Pulmonary artery endothelial cell (primary cell): Measurements from ENCODE around the gene FRMD7. TPM values are rescaled to one million over a fixed set of nuclear protein-coding genes. Genes with fewer than 3 reads are reported as not detected.
"Not testable (repeated sequence)": the region's sequence is repeated elsewhere in the genome, so short reads cannot be mapped to it uniquely, and the experiment has no call there.

Source experiments
- DNase-seq: peaks from one replicate; pipeline ENCODE4 v3.0.0-alpha.2; 2011; ENCODE audit warnings: low read depth, low spot score
- total RNA-seq: library from RNA; depleted of rRNA; stranded (reverse); fragments of >200 nt; gene quantifications from 2 replicates; pipeline ENCODE4 v1.2.3, GENCODE V29; 2014

The FRMD7 gene, protein sequence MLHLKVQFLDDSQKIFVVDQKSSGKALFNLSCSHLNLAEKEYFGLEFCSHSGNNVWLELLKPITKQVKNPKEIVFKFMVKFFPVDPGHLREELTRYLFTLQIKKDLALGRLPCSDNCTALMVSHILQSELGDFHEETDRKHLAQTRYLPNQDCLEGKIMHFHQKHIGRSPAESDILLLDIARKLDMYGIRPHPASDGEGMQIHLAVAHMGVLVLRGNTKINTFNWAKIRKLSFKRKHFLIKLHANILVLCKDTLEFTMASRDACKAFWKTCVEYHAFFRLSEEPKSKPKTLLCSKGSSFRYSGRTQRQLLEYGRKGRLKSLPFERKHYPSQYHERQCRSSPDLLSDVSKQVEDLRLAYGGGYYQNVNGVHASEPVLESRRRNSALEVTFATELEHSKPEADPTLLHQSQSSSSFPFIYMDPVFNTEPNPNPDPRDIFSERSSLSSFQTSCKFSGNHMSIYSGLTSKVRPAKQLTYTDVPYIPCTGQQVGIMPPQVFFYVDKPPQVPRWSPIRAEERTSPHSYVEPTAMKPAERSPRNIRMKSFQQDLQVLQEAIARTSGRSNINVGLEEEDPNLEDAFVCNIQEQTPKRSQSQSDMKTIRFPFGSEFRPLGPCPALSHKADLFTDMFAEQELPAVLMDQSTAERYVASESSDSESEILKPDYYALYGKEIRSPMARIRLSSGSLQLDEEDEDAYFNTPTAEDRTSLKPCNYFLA
- total RNA-seq: not detected in 2 replicates

DNA sequence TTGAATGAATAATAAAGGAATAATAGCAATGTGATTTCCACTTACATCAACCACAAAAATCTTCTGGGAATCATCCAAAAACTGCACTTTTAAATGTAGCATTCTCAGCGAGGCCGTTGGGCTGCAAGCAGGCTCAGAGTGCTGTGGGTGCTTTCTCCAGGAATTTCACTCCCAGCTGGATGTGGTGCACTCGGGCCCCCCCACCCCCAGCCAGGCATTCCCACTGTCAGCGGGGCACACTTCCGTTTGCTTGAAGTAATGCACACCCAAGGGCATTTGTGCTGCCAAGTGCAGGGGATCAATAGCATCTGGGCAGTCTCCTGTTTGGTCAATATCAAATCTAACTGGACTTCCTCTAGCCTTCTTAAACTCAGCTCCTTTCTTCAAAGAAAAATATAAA, at the start of gene FRMD7:
TSS of gene FRMD7 (minus strand) at position 278 of the 400 bp plus-strand sequence. CDS start at position 102, 176 bp downstream.
- DNase-seq: no peak

GRCh38 chrX:132173647-132174046, 45.8 kb upstream of the FRMD7 start:
- DNase-seq: no peak

DNA sequence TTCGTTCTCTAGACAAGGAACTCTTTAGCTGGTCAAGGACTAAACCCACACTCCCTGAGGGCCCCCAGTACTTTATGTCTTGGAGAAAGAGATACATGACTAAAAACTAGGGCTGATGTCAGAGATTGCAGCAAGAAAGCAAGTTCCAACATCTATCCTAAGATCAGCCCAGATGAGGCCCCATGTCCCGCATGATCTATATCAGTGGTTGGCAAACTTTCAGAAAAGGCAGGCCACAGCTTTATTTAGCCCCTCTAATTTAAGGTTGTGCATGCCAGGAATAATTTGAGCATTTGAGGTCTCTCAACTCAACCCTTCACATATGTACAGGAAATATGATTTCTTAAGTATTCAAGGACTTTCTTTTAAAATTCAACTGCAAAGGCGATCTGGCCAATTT, 44.1 kb upstream of the FRMD7 start:
- DNase-seq: no peak

DNA sequence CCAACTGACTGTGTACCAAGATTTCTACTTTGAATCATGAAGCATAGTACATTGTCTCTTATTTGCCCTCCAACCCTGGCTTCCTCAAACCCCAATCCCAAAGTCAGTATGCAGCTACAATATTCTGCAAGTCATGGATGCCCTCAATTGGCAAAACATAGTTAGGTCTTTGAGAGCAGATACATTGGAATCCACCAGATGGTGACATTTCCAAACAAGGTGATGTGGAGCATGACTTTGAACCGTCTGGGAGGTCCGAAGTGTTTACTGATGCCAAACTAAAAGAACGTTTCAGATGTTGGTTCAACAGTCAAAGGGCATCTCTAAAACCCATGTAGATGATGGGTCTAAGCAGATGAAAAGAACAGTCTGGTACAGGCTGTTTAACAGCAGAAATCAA, 43.7 kb upstream of the FRMD7 start:
- DNase-seq: no peak

GRCh38 chrX:132169554-132169953, 41.7 kb upstream of the FRMD7 start:
- no peak for DNase-seq

GRCh38 chrX:132165651-132166050, 37.8 kb upstream of the FRMD7 start:
- DNase-seq: no peak

DNA sequence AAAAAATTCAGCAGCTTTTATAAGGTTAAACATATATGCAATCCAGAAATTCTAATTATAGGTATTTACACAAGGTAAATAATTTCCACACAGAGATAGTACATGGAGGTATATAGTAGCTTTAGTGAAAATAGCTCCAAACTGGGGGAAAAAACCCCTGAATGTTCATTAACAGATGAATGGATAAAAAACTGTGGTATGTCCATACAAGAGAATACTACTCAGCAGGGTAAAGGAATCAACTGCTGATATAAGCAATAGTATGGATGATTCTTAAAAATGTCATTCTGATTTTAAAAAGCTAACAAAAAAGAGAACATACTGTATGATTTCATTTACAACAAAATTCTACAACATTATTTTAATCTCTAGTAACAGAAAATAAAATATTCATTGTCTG, 37.2 kb upstream of the FRMD7 start:
- DNase-seq: no peak

DNA sequence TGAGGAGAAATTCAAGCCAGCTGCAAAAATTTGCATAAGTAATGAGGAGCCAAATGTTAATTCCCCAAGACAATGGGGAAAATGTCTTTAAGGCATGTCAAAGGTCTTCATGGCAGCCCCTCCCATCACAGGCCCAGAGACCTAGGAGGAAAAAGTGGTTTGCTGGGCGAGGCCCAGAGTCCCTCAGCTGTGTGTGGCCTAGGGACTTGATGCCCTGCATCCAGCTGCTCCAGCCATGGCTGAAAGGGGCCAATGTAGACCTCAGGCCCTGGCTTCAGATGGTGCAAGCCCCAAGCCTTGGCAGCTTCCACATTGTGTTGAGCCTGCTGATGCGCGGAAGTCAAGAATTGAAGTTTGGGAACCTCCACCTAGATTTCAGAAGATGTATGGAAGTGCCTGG, 35.3 kb upstream of the FRMD7 start:
- not testable (repeated sequence) for DNase-seq

GRCh38 chrX:132153166-132153565, 25.3 kb upstream of the FRMD7 start:
- DNase-seq: no peak

DNA sequence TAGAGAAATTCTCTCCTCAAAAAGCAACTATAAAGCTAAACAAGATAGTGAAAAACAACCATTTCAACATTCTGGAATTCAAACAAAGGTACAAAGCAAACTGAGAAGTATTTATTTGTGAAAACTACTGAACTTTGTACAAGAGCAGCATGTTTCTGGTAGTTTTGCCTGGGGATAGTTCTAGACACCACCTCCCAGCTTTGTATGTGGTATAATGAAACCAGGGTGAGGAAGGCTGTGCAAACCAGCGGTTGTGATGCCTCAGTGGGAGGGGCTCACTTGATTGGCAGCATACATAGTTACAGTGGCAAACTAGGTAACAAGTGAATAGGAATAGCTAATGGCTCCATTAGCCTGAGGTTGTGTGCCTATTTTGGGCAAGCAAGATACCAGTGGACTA, 18.6 kb upstream of the FRMD7 start:
- no peak for DNase-seq

GRCh38 chrX:132144061-132144460, 16.2 kb upstream of the FRMD7 start:
- no peak for DNase-seq

DNA sequence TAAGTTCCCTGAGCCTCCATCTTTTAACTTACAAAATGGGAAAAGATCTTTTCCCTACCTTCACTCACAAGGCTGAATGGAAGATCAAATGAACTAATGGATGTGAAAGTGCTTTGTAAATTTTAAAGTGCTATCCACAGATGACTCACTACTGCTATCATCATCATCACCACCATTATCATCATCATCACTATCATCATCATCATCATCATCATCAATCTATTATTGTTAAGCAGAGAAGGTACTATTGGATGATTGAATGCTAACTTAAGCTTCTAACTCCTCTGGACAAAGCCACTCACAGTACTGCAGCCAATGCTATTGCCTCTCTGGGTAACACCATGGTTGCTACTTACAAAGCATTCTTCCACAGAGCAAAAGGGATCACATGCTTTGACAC, 1.9 kb downstream of the FRMD7 start:
- DNase-seq: no peak

DNA sequence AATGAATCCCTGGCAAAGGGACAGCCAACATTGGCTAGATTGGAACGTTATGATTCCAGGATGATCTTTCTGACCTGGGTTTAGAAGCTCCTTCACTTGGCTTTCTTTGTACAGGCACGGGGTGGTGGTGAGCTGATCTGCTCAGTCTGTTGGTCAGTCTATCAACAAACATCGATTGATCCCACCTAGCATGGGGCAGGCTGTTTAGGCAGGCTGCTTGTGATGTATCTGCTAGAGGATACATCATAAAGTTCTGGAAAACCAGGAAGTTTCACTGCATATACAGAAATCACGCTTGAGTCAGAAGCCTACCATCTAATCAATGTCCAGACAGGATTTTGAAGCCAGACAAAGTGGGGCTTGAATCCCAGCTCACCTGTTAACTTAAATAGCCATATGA, 6.9 kb downstream of the FRMD7 start:
- DNase-seq: no peak

- DNase-seq: no peak
Measured at GRCh38 chrX:132119821-132120515, 7.9 kb downstream of the FRMD7 start.

- DNase-seq: no peak
Measured at GRCh38 chrX:132119283-132119682, 8.5 kb downstream of the FRMD7 start.

DNA sequence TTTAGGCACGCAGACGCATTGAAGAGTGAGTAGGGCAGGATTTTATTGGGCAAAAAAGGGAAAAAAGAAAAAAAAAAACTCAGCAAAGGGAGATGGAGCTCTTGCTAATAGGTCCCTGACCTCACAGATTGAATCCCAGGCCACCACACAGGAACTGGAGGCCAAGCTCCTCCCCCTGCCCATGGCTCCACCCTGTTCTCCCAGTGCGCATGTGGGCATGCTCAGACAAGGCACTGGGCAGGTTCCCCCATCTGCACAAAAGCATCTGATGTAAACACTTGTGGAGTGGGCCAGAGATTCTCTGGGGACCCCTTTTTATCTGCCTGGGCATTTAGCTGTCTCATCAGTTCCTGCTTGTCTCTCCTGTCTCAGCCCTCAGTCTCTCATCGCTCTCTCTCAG, 9.5 kb downstream of the FRMD7 start:
- DNase-seq: no peak

DNA sequence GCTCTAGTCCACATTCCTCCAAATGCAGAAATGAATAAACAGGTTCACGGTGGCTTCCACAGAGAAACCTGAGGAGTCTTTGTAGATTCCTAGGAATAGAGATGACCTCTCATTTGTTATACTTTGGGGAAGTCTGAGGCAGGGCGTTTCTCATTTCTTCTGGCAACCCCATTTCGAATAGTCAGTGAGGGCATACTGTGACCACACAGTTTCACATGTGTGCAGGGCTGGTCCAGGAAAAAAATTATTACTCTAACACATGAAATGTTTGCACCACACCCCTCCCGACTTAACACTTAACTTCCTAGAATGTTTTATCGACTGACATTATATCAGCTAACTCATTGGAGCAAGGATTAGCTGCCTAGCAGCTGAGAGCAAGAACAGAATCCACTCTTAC, 12.0 kb downstream of the FRMD7 start:
- DNase-seq: no peak

GRCh38 chrX:132114607-132115006, 13.2 kb downstream of the FRMD7 start:
- no peak for DNase-seq

DNA sequence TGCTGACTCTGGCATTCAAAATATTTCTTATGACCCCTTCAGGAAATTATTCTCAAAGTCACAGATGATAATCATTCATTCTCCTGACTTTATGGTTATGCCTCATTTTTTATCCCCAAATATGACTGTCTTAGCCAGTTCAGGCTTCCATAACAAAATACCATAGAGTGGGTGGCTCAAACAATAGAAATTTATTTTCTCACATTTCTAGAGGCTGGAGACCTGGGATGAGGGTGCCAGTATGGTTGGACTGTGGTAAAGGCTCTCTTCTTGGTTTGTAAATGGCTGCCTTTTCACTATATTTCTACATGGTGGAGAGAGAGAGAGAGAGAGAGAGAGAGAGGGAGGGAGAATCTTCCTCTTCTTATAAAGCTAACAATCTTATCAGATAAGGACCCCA, 20.5 kb downstream of the FRMD7 start:
- no peak for DNase-seq

GRCh38 chrX:132101799-132102198, 26.0 kb downstream of the FRMD7 start:
- no peak for DNase-seq

DNA sequence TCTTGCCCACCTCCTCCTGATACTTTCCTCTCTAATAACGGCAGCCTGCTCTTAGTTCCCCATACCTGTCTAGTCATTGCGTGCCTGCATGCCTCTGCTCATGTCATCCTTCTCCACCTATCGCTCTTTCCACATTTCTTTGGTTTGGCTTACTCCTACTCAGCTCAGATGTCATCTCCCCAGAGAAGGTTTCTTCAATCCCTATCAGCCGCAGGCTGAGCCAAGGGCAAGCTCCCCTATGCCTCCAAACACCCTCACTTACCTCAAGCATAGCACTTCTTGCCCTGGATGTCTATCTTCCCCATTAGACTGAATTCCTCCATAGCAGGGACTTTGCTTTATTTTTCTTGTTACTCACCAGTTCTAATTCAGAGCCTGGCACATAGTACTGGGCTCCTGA, 26.6 kb downstream of the FRMD7 start:
- no peak for DNase-seq

- DNase-seq: not testable (repeated sequence)
Measured at GRCh38 chrX:132098704-132099103, 29.1 kb downstream of the FRMD7 start.
